GM21737 (cell line): ENCODE data around the gene KRTAP2-3.
"Not testable (repeated sequence)": the region's sequence is repeated elsewhere in the genome, so short reads cannot be mapped to it uniquely, and the experiment has no call there.

Source experiments
- ATAC-seq: cut with Tn5 transposase; IDR thresholded peaks from one replicate; pipeline ENCODE4 v1.9.1; 2021; ENCODE audit warnings: mild to moderate bottlenecking, moderate library complexity; ENCODE audit not compliant: unreplicated experiment

KRTAP2-3 gene

GRCh38 chr17:41060052-41060604, at the start of gene KRTAP2-3:
Gene KRTAP2-3, minus strand, starts transcription at chr17:41060114. Its CDS starts 64 bp downstream, at chr17:41060050.
- ATAC-seq, result no peak

GRCh38 chr17:41108728-41109386, 48.9 kb upstream of the KRTAP2-3 start:
- ATAC-seq, result not testable (repeated sequence)

GRCh38 chr17:41107941-41108450, 48.1 kb upstream of the KRTAP2-3 start:
- no peak for ATAC-seq

- ATAC-seq, result not testable (repeated sequence)
Measured at GRCh38 chr17:41105347-41105746, 45.4 kb upstream of the KRTAP2-3 start, which contains the start of gene KRTAP4-9. Gene KRTAP4-9, plus strand, starts transcription at chr17:41105389. Its CDS starts 0 bp downstream, at chr17:41105389.

- ATAC-seq, result not testable (repeated sequence)
Measured at GRCh38 chr17:41104386-41105038, 44.6 kb upstream of the KRTAP2-3 start.

- ATAC-seq, result no peak
Measured at GRCh38 chr17:41103896-41104295, 44.0 kb upstream of the KRTAP2-3 start.

- no peak for ATAC-seq
Measured at GRCh38 chr17:41101586-41102259, 41.8 kb upstream of the KRTAP2-3 start, which contains the start of gene KRTAP4-16. Gene KRTAP4-16, minus strand, starts transcription at chr17:41102209. Its CDS starts 0 bp downstream, at chr17:41102209.

- ATAC-seq, result not testable (repeated sequence)
Measured at GRCh38 chr17:41099682-41100480, 40.0 kb upstream of the KRTAP2-3 start.

GRCh38 chr17:41098481-41098880, 38.6 kb upstream of the KRTAP2-3 start:
- ATAC-seq, result no peak

GRCh38 chr17:41098042-41098441, 38.1 kb upstream of the KRTAP2-3 start, which contains the start of gene KRTAP4-8:
Gene KRTAP4-8, minus strand, starts transcription at chr17:41098142. Its CDS starts 58 bp downstream, at chr17:41098084.
- ATAC-seq, result no peak

- no peak for ATAC-seq
Measured at GRCh38 chr17:41096055-41096454, 36.1 kb upstream of the KRTAP2-3 start.

GRCh38 chr17:41088760-41089352, 28.9 kb upstream of the KRTAP2-3 start:
- not testable (repeated sequence) for ATAC-seq

GRCh38 chr17:41084100-41084856, 24.4 kb upstream of the KRTAP2-3 start, which contains the start of gene KRTAP4-7:
Gene KRTAP4-7, plus strand, starts transcription at chr17:41084150. Its CDS starts 57 bp downstream, at chr17:41084207.
- ATAC-seq, result not testable (repeated sequence)

GRCh38 chr17:41083427-41083826, 23.5 kb upstream of the KRTAP2-3 start:
- not testable (repeated sequence) for ATAC-seq

- ATAC-seq, result no peak
Measured at GRCh38 chr17:41082626-41083025, 22.7 kb upstream of the KRTAP2-3 start.

GRCh38 chr17:41076788-41077187, 16.9 kb upstream of the KRTAP2-3 start:
- no peak for ATAC-seq

GRCh38 chr17:41073676-41074075, 13.8 kb upstream of the KRTAP2-3 start:
- no peak for ATAC-seq

GRCh38 chr17:41071606-41072360, 11.9 kb upstream of the KRTAP2-3 start:
- no peak for ATAC-seq
